AG04450 (cell line): ENCODE results near the gene ROBO4. TPM values are rescaled to one million over a fixed set of nuclear protein-coding genes. Genes with fewer than 3 reads are reported as not detected.

ENCODE experiments used
- CTCF ChIA-PET: fragments of 300-600, 350-600 bp; formaldehyde crosslinking; extraction: SDS; loops from one replicate; lab custom pipeline; 2022; ENCODE audit warnings: antibody characterized with exemption, inconsistent platforms; lab: Charles Lee
- POLR2A ChIA-PET: fragments of 350-600 bp; formaldehyde crosslinking; extraction: SDS; loops from one replicate; lab custom pipeline; 2021; ENCODE audit warnings: antibody characterized with exemption, inconsistent platforms; lab: Yijun Ruan, JAX
- DNase-seq: peaks from one replicate; pipeline ENCODE4 v3.0.0-alpha.2; 2011; ENCODE audit warnings: low read depth, low spot score
- H3K27ac ChIP-seq: one replicate; pipeline ENCODE4 v1.5.1; 2012; ENCODE audit warnings: low read depth, low read length, control low read depth
- H3K27me3 ChIP-seq: one replicate; pipeline ENCODE4 v1.6.0; 2012; ENCODE audit warnings: low read length; ENCODE audit not compliant: control insufficient read depth, insufficient read depth
- H3K4me3 ChIP-seq: 2 replicates; pipeline ENCODE4 v1.5.1; 2011; ENCODE audit warnings: mild to moderate bottlenecking, low read depth, low read length, control low read depth
- H3K9me3 ChIP-seq: 2 replicates; pipeline ENCODE4 v1.5.1; 2012; ENCODE audit warnings: low read length; ENCODE audit not compliant: control insufficient read depth, insufficient read depth
- polyA plus RNA-seq: library from polyadenylated mRNA; depleted of rRNA; stranded (reverse); fragments of >200 nt; gene quantifications from 2 replicates; pipeline ENCODE4 v1.2.3, GENCODE V29; 2011
- TF ChIP-seq, protein P1 (sequence below): IDR thresholded peaks from 2 replicates; pipeline ENCODE4 v1.5.1; 2011; ENCODE audit warnings: low read depth, low read length, control low read depth, inconsistent platforms

The ROBO4 gene
- polyA plus RNA-seq, 1 experiment, result 0.40 TPM

DNA sequence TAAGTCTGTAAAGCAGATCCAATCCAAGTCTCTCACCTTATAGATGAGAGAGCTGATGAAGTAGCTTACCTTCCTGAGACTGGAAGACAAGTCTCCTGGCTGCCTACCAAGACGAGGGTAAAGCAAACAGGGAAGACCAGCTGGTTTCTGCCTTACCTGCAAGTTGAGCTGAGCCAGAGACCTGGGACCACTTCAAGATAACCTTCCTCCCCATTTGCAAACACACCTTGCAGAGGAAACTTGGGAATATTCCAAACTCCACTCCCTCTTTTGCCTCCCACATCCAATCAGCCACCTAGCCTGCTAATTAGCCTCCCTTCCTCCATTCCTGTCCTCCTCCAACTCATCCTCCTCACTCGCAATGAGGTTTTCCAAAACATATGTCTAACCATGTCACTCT, 55.8 kb downstream of the ROBO4 start:
- ChIA-PET POLR2A (no interaction called here), CTCF (interaction anchor here (0.6 kb wide), 1 partner anchor 24 kb away, joined by 3 read pairs; no protein-coding TSS in a partner anchor)
- H3K27ac ChIP-seq, result no peak overlapping the region
- TF ChIP-seq, protein P1, sequence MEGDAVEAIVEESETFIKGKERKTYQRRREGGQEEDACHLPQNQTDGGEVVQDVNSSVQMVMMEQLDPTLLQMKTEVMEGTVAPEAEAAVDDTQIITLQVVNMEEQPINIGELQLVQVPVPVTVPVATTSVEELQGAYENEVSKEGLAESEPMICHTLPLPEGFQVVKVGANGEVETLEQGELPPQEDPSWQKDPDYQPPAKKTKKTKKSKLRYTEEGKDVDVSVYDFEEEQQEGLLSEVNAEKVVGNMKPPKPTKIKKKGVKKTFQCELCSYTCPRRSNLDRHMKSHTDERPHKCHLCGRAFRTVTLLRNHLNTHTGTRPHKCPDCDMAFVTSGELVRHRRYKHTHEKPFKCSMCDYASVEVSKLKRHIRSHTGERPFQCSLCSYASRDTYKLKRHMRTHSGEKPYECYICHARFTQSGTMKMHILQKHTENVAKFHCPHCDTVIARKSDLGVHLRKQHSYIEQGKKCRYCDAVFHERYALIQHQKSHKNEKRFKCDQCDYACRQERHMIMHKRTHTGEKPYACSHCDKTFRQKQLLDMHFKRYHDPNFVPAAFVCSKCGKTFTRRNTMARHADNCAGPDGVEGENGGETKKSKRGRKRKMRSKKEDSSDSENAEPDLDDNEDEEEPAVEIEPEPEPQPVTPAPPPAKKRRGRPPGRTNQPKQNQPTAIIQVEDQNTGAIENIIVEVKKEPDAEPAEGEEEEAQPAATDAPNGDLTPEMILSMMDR, result no peak
- no peaks in the 10 kb centered on the region; the same call in 1 of the 2 replicates for H3K9me3 ChIP-seq
- no peak for DNase-seq
- H3K27me3 ChIP-seq, result peaks cover 83% of the 10 kb centered on the region
- H3K4me3 ChIP-seq, result no peak overlapping the region

DNA sequence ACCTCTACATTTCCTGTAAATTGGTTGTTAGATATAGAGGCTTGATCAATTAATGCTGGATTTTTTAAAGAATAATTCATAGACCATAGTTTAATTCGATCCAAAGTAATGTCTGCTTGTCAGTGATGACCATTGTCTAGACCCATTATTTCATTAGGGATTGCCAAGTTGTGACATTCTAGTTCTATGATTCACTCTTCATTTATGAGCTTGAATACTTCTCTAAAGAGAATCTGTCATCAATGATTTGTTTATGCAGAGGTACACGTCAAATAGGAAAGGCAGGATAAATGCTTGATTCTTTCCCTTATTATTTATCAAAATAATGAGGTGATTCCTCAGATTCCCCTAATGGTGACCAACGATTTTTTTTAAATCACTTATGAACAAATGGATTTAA, 56.5 kb downstream of the ROBO4 start:
- DNase-seq, result no peak
- ChIA-PET CTCF (interaction anchor here (0.6 kb wide), 1 partner anchor 25 kb away, joined by 3 read pairs; no protein-coding TSS in a partner anchor), POLR2A (no interaction called here)
- Histone ChIP-seq H3K27ac (no peak overlapping the region), H3K4me3 (no peak overlapping the region), H3K27me3 (peaks cover 76% of the 10 kb centered on the region), H3K9me3 (no peaks in the 10 kb centered on the region; the same call in 1 of the 2 replicates)
- TF ChIP-seq, protein P1, result no peak

DNA sequence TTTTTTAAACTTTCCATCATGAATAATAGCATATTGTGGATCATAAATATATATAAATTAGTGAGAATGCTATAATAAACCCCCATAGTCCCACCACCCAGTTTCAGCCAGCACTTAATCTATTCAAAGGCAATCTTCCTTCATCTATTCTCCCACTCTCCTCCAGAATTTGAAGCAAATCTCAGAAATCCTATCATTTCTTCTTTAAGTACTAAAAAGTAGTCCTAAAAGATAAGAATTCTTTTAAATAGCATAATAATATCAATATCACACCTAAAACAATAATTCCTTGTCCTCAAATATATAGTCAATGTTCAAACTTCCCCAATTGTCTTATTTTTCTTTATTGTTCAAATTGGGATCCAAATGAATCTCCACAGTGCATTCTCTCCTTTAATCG, 57.0 kb downstream of the ROBO4 start:
- H3K27me3 ChIP-seq, result peaks cover 71% of the 10 kb centered on the region
- H3K27ac ChIP-seq, result no peak overlapping the region
- DNase-seq, result no peak
- H3K9me3 ChIP-seq, result no peaks in the 10 kb centered on the region; the same call in 1 of the 2 replicates
- no peak overlapping the region for H3K4me3 ChIP-seq
- ChIA-PET CTCF (interaction anchor here (1.1 kb wide), 1 partner anchor 26 kb away, joined by 4 read pairs; no protein-coding TSS in a partner anchor), POLR2A (no interaction called here)
- TF ChIP-seq, protein P1, result no peak

DNA sequence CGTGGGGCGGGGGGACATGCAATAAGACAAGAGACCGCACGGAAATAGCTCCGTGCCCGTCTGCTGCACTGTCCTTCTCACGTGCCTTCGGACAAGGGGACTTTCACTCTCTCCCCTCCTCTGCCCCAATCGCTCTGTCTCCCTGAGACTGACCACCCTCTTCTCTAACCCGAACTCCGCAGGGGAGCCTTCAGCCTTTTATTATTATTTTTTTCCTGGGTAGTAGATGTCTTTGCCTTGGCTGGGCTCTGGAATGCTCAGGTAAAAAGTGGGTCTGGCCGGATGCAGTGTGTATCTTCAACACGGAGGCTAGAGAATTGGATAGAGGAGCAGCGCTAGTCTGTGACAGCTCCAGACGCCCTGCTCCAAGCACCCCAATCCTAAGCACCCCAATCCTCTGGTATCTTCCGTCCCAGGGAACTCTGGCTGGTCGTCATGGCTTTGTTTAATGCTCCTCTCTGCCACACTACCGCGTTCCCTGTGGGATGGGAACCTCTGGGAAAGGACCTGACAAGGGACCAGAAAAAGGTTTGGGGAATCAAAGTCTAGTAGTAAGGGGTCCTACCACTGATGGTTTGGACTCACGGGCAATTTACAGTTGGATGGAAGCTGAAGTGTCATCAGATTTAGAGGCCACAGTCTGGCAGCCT, 57.6 kb downstream of the ROBO4 start:
- no peak overlapping the region for H3K27ac ChIP-seq
- peaks cover 65% of the 10 kb centered on the region for H3K27me3 ChIP-seq
- H3K9me3 ChIP-seq, result no peaks in the 10 kb centered on the region; the same call in 1 of the 2 replicates
- TF ChIP-seq, protein P1, result no peak
- ChIA-PET POLR2A (no interaction called here), CTCF (interaction anchor here (1.1 to 5.8 kb wide), 3 partner anchors 27 to 196 kb away, joined by 4 to 164 read pairs (median 107); partner anchors contain the start of genes SIAE and SPA17)
- H3K4me3 ChIP-seq, result peak overlapping the region; percentile 41
- DNase-seq, result no peak
